K562 (cell line): ENCODE data around the gene CD72. TPM values are rescaled to one million over a fixed set of nuclear protein-coding genes. Genes with fewer than 3 reads are reported as not detected.

Source experiments
- CBX8 ChIP-seq: fragments of 200-600 bp; sonication (generic); IDR thresholded peaks from 2 replicates; pipeline ENCODE4 v1.6.1; 2012; ENCODE audit warnings: borderline replicate concordance, mixed run types, low read depth, mild to moderate bottlenecking, moderate library complexity, mixed read lengths, low read length, control low read depth, inconsistent platforms; ENCODE audit not compliant: poor library complexity, severe bottlenecking; ENCODE audit errors: extremely low read depth
- E2F6 ChIP-seq, 2 experiments: IDR thresholded peaks; 2 replicates each; pipeline ENCODE4 v1.6.1; 2011; ENCODE audit warnings: borderline replicate concordance in 1 of 2, control low read depth in 1 of 2, low read depth in 1 of 2, low read length in 1 of 2, mild to moderate bottlenecking in 1 of 2, mixed read lengths in 1 of 2, moderate library complexity in 1 of 2; ENCODE audit not compliant: insufficient read depth in 1 of 2, insufficient read length in 1 of 2, poor library complexity in 1 of 2, severe bottlenecking in 1 of 2; ENCODE audit errors: extremely low read depth in 1 of 2
- ETS1 ChIP-seq: conservative IDR thresholded peaks from 2 replicates; pipeline ENCODE4 v1.6.1; 2011; ENCODE audit warnings: low read depth, mild to moderate bottlenecking, low read length; ENCODE audit not compliant: control insufficient read depth
- GATAD2A ChIP-seq: fragments of 450-650 bp; IDR thresholded peaks from 2 replicates; pipeline ENCODE4 v1.6.1; 2017
- LARP7 ChIP-seq: fragments of 450-650 bp; IDR thresholded peaks from 2 replicates; pipeline ENCODE4 v1.6.1; 2016
- NCOR1 ChIP-seq: fragments of 450-650 bp; IDR thresholded peaks from 2 replicates; pipeline ENCODE4 v1.6.1; 2016; ENCODE audit warnings: mild to moderate bottlenecking, moderate library complexity
- NR0B1 ChIP-seq: fragments of 450-650 bp; IDR thresholded peaks from one replicate; pipeline ENCODE4 v1.6.1; 2018; ENCODE audit warnings: mild to moderate bottlenecking, moderate library complexity; ENCODE audit not compliant: partially characterized antibody
- RBM25 ChIP-seq: fragments of 200-400 bp; formaldehyde crosslinking; IDR thresholded peaks from 2 replicates; pipeline ENCODE4 v1.6.1; 2018; ENCODE audit warnings: low read length, low read depth, moderate library complexity; ENCODE audit not compliant: severe bottlenecking
- RFX5 ChIP-seq: IDR thresholded peaks from 2 replicates; pipeline ENCODE4 v1.6.1; 2011; ENCODE audit warnings: low read depth, mild to moderate bottlenecking, improper control_type of control experiment, low read length
- SMARCA4 ChIP-seq: fragments of 450-650 bp; IDR thresholded peaks from 2 replicates; pipeline ENCODE4 v1.6.1; 2016
- SMC3 ChIP-seq: conservative IDR thresholded peaks from 2 replicates; pipeline ENCODE4 v1.6.1; 2011; ENCODE audit warnings: low read depth, low read length, improper control_type of control experiment; ENCODE audit not compliant: insufficient read depth
- TBL1XR1 ChIP-seq, 2 experiments: IDR thresholded peaks; 2 replicates each; pipeline ENCODE4 v1.6.1; 2012; ENCODE audit warnings: improper control_type of control experiment in 2 of 2, low read length in 2 of 2, mild to moderate bottlenecking in 1 of 2
- TOE1 ChIP-seq, 2 experiments: fragments of 450-650 bp in 1 of 2; sonication (generic) in 1 of 2; formaldehyde crosslinking in 1 of 2; IDR thresholded peaks; 2 replicates each; pipeline versions ENCODE4 v1.7.1 to v1.8.0; 2016 to 2022; ENCODE audit warnings: borderline replicate concordance in 2 of 2, mild to moderate bottlenecking in 2 of 2, antibody characterized with exemption in 1 of 2, inconsistent platforms in 1 of 2, low read depth in 1 of 2, missing genetic modification reagents in 1 of 2, moderate library complexity in 1 of 2
- WHSC1 ChIP-seq: IDR thresholded peaks from one replicate; pipeline ENCODE4 v1.6.1; 2012; ENCODE audit warnings: low read length, control low read depth, inconsistent platforms
- ZBTB26 ChIP-seq: fragments of 450-650 bp; formaldehyde crosslinking; IDR thresholded peaks from 2 replicates; pipeline ENCODE4 v1.4.0; 2022; ENCODE audit warnings: missing genetic modification characterization
- ZNF146 ChIP-seq: IDR thresholded peaks from one replicate; pipeline ENCODE4 v1.6.1; 2018; ENCODE audit warnings: missing compliant biosample characterization; ENCODE audit not compliant: unreplicated experiment
- ZNF347 ChIP-seq: fragments of 450-650 bp; formaldehyde crosslinking; IDR thresholded peaks from 2 replicates; pipeline ENCODE4 v1.4.0; 2020; ENCODE audit warnings: low read depth, mild to moderate bottlenecking, moderate library complexity
- ZNF445 ChIP-seq: fragments of 250-450 bp; sonication (Bioruptor Pico); IDR thresholded peaks from 2 replicates; pipeline ENCODE4 v1.4.0; 2020; ENCODE audit warnings: low read depth, mild to moderate bottlenecking, moderate library complexity
- ZNF551 ChIP-seq: fragments of 250-450 bp; sonication (Bioruptor Pico); IDR thresholded peaks from 2 replicates; pipeline ENCODE4 v1.5.0; 2021; ENCODE audit warnings: mild to moderate bottlenecking, moderate library complexity
- ZNF785 ChIP-seq: fragments of 250-450 bp; sonication (Bioruptor Pico); IDR thresholded peaks from 2 replicates; pipeline ENCODE4 v1.4.0; 2020; ENCODE audit warnings: mild to moderate bottlenecking
- polyA plus RNA-seq, 8 experiments: library from polyadenylated mRNA; depleted of rRNA in 4 of 8; stranded (reverse) in 5 of 8; unstranded in 3 of 8; fragments of >200 nt; fragmentation: Nextera tagmentation in 2 of 8; fragmentation: Illumina TruSeq in 1 of 8; extraction: Ambion mirVana in 2 of 8; extraction: Trizol in 1 of 8; gene quantifications; 2 replicates each; pipeline versions ENCODE4 v1.2.1 to v1.2.3, GENCODE V29; 2011 to 2014; ENCODE audit warnings: inconsistent platforms in 1 of 8, missing spikeins in 1 of 8
- total RNA-seq, 7 experiments: library from RNA; depleted of rRNA in 6 of 7; stranded (reverse); fragments of >200 nt in 6 of 7; fragmentation: Illumina TruSeq in 2 of 7; extraction: Trizol in 2 of 7; gene quantifications; 2 replicates each; pipeline versions ENCODE4 v1.2.1 to v1.2.3, GENCODE V29; 2011 to 2021; ENCODE audit warnings: low replicate concordance in 1 of 7

CD72 gene
- total and polyA plus RNA-seq, 9 of the 15 experiments (the other 6 are each of a cell fraction or from before 2014, with no cell fraction given): 0.11 to 0.78 (median 0.27) TPM; not detected in 1

- TF ChIP-seq E2F6 (IDR thresholded peaks at IDR 0.05; ENCODE audit: borderline replicate concordance in 1 of 2, extremely low read depth in 1 of 2, insufficient read depth in 1 of 2, insufficient read length in 1 of 2, low read depth in 1 of 2, low read length in 1 of 2, poor library complexity in 1 of 2, severe bottlenecking in 1 of 2): peak in 1 of 2 experiments; percentile 33
- no peak for TF ChIP-seq ZNF445 (CRISPR knock-in tag)
- no peak for TF ChIP-seq ZNF146 (CRISPR knock-in tag)
- TF ChIP-seq TBL1XR1 (IDR thresholded peaks at IDR 0.05; ENCODE audit: low read length in 2 of 2): no peak
- TF ChIP-seq WHSC1: no peak
- TF ChIP-seq ETS1: no peak
- TF ChIP-seq SMARCA4: 0 out of 2 replicates have a peak, but pooled peaks have one; percentile 21
- no peak for TF ChIP-seq NCOR1
- no peak for TF ChIP-seq GATAD2A
- TF ChIP-seq CBX8: no peak
- TF ChIP-seq TOE1 (IDR thresholded peaks at IDR 0.05; ENCODE audit: borderline replicate concordance): no peak
- TF ChIP-seq TOE1 (CRISPR knock-in tag; IDR thresholded peaks at IDR 0.05; ENCODE audit: borderline replicate concordance, low read depth): no peak
- TF ChIP-seq ZNF347: no peak
- TF ChIP-seq SMC3: no peak
- TF ChIP-seq ZNF551 (CRISPR knock-in tag): no peak
- TF ChIP-seq ZBTB26: no peak
- no peak for TF ChIP-seq RFX5
- TF ChIP-seq ZNF785 (CRISPR knock-in tag): no peak
- no peak for TF ChIP-seq LARP7
- TF ChIP-seq NR0B1: no peak
- no peak for TF ChIP-seq RBM25
Measured at GRCh38 chr9:35656831-35657545, 38.8 kb upstream of the CD72 start (continued).
